GM23338 (cell line): ENCODE measurements around the gene MAST2. TPM values are rescaled to one million over a fixed set of nuclear protein-coding genes. Genes with fewer than 3 reads are reported as not detected.

Source experiments
- ATAC-seq: fragments of 200-7000 bp; cut with Tn5 transposase; 3 replicates; pipeline ENCODE4 v1.9.1; 2020
- DNase-seq: peaks from one replicate; pipeline ENCODE4 v3.0.0-alpha.2; 2015; ENCODE audit warnings: low spot score
- H2AFZ ChIP-seq: fragments of 200-600 bp; sonication (generic); 2 replicates; pipeline ENCODE4 v1.8.0; 2016; ENCODE audit warnings: antibody characterized with exemption, mild to moderate bottlenecking, moderate library complexity
- H3F3A ChIP-seq: fragments of 200-600 bp; sonication (generic); replicated peaks from 2 replicates; pipeline ENCODE4 v1.8.0; 2017; ENCODE audit warnings: antibody characterized with exemption, mixed run types, low read depth
- H3K27ac ChIP-seq: fragments of 200-600 bp; sonication (generic); 2 replicates; pipeline ENCODE4 v1.6.1; 2016; ENCODE audit warnings: low read depth
- H3K27me3 ChIP-seq: fragments of 200-600 bp; sonication (generic); 2 replicates; pipeline ENCODE4 v1.8.0; 2016; ENCODE audit warnings: mild to moderate bottlenecking, mixed run types, moderate library complexity; ENCODE audit not compliant: insufficient read depth
- H3K36me3 ChIP-seq: fragments of 200-600 bp; sonication (generic); 2 replicates; pipeline ENCODE4 v1.8.0; 2016; ENCODE audit warnings: mild to moderate bottlenecking; ENCODE audit not compliant: insufficient read depth
- H3K4me1 ChIP-seq: fragments of 200-600 bp; sonication (generic); 2 replicates; pipeline ENCODE4 v1.8.0; 2016; ENCODE audit warnings: mild to moderate bottlenecking, moderate library complexity; ENCODE audit not compliant: insufficient read depth
- H3K4me2 ChIP-seq: fragments of 200-600 bp; sonication (generic); 2 replicates; pipeline ENCODE4 v1.7.1; 2017; ENCODE audit warnings: mixed run types
- H3K4me3 ChIP-seq: fragments of 200-600 bp; sonication (generic); 2 replicates; pipeline ENCODE4 v1.6.1; 2016; ENCODE audit warnings: mixed run types
- H3K79me2 ChIP-seq: fragments of 200-600 bp; sonication (generic); replicated peaks from 2 replicates; pipeline ENCODE4 v1.8.0; 2017; ENCODE audit warnings: mild to moderate bottlenecking; ENCODE audit not compliant: insufficient read depth
- H3K9me2 ChIP-seq: fragments of 200-600 bp; sonication (generic); 2 replicates; pipeline ENCODE4 v1.8.0; 2017; ENCODE audit not compliant: insufficient read depth
- H4K20me1 ChIP-seq: fragments of 200-600 bp; sonication (generic); replicated peaks from 2 replicates; pipeline ENCODE4 v1.8.0; 2017; ENCODE audit warnings: mild to moderate bottlenecking; ENCODE audit not compliant: insufficient read depth
- H3K27ac Mint-ChIP-seq: 2 replicates; pipeline ENCODE4 v1.8.0; 2020; ENCODE audit warnings: inconsistent platforms, mild to moderate bottlenecking, moderate library complexity, mixed read lengths
- H3K27me3 Mint-ChIP-seq: 3 replicates; pipeline ENCODE4 v1.8.0; 2022; ENCODE audit warnings: low read depth, mild to moderate bottlenecking, moderate library complexity, mixed read lengths, inconsistent platforms; ENCODE audit not compliant: insufficient read depth, poor library complexity
- H3K36me3 Mint-ChIP-seq: 3 replicates; pipeline ENCODE4 v1.8.0; 2021; ENCODE audit warnings: low read depth, mild to moderate bottlenecking, inconsistent platforms, moderate library complexity, mixed read lengths
- H3K4me1 Mint-ChIP-seq: 3 replicates; pipeline ENCODE4 v1.8.0; 2020; ENCODE audit warnings: mild to moderate bottlenecking, inconsistent platforms, mixed read lengths
- H3K4me3 Mint-ChIP-seq: 3 replicates; pipeline ENCODE4 v1.8.0; 2021; ENCODE audit warnings: moderate library complexity, mild to moderate bottlenecking, inconsistent platforms, mixed read lengths
- H3K9me3 Mint-ChIP-seq: 3 replicates; pipeline ENCODE4 v1.8.0; 2020; ENCODE audit warnings: moderate library complexity, mild to moderate bottlenecking, inconsistent platforms, mixed read lengths
- EZH2phosphoT487 ChIP-seq: fragments of 200-600 bp; sonication (generic); IDR thresholded peaks from one replicate; pipeline ENCODE4 v1.8.1; 2018; ENCODE audit warnings: antibody characterized with exemption; ENCODE audit not compliant: unreplicated experiment
- JUNB ChIP-seq: IDR thresholded peaks from one replicate; pipeline ENCODE4 v1.6.1; 2016; ENCODE audit warnings: antibody characterized with exemption; ENCODE audit not compliant: unreplicated experiment
- NANOG ChIP-seq: IDR thresholded peaks from 2 replicates; pipeline ENCODE4 v1.6.1; 2016; ENCODE audit warnings: antibody characterized with exemption, borderline replicate concordance
- POLR2AphosphoS5 ChIP-seq: IDR thresholded peaks from 2 replicates; pipeline ENCODE4 v1.6.1; 2016; ENCODE audit warnings: antibody characterized with exemption, low read depth
- STAT1 ChIP-seq: IDR thresholded peaks from one replicate; pipeline ENCODE4 v1.6.1; 2016; ENCODE audit warnings: antibody characterized with exemption; ENCODE audit not compliant: unreplicated experiment
- ZNF114 ChIP-seq: fragments of 250-450 bp; sonication (Bioruptor Pico); IDR thresholded peaks from 2 replicates; pipeline ENCODE4 v1.5.0; 2020; ENCODE audit warnings: mild to moderate bottlenecking, moderate library complexity
- ZNF331 ChIP-seq: fragments of 250-450 bp; sonication (Bioruptor Pico); IDR thresholded peaks from 2 replicates; pipeline ENCODE4 v1.5.0; 2020; ENCODE audit warnings: low read depth, mild to moderate bottlenecking, moderate library complexity
- polyA plus RNA-seq: library from polyadenylated mRNA; unstranded; fragments of >200 nt; fragmentation: Nextera tagmentation; extraction: Ambion mirVana; gene quantifications from 2 replicates; pipeline ENCODE4 v1.2.1, GENCODE V29; 2016
- total RNA-seq: library from RNA; depleted of rRNA; stranded (reverse); fragments of >200 nt; shearing (Covaris generic); gene quantifications from 2 replicates; pipeline ENCODE4 v1.2.3, GENCODE V29; 2014
- TF ChIP-seq, protein P1 (sequence below), 2 experiments: fragments of 200-600 bp in 1 of 2; sonication (generic) in 1 of 2; conservative IDR thresholded peaks; 2 replicates each; pipeline versions ENCODE4 v1.5.1 to v1.6.1; 2016 to 2017; ENCODE audit warnings: antibody characterized with exemption in 2 of 2, low read depth in 2 of 2, mild to moderate bottlenecking in 2 of 2, moderate library complexity in 1 of 2
- TF ChIP-seq, protein P2 (sequence below): IDR thresholded peaks from one replicate; pipeline ENCODE4 v1.6.1; 2018; ENCODE audit warnings: antibody characterized with exemption; ENCODE audit not compliant: unreplicated experiment
- TF ChIP-seq, protein P3 (sequence below): IDR thresholded peaks from 2 replicates; pipeline ENCODE4 v1.6.1; 2016; ENCODE audit warnings: antibody characterized with exemption
- TF ChIP-seq, protein P4 (sequence below): fragments of 250-450 bp; sonication (Bioruptor Pico); IDR thresholded peaks from 2 replicates; pipeline ENCODE4 v1.5.0; 2020; ENCODE audit warnings: mild to moderate bottlenecking, moderate library complexity

MAST2 gene
- total and polyA plus RNA-seq, 2 experiments from 2014 or later, result 11.5 to 57.7 TPM

DNA sequence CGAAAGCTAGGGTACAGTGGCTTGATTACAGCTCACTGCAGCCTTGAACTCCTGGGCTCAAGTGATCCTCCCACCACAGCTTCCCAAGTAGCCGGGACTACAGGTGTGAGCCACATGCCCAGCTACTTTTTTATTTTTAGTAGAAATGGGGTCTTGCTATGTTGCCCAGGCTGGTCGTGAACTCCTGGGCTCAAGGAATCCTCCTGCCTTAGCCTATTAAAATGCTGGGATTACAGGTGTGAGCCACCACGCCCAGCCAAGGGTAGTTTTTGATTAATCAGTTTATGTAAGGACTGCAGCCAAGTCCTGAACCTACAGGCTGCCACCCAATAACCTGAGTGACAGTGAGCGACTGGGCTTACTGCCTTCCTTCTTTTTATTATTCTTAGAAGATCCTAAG, 240.7 kb downstream of the MAST2 start (continued):
- TF ChIP-seq, protein P1, sequence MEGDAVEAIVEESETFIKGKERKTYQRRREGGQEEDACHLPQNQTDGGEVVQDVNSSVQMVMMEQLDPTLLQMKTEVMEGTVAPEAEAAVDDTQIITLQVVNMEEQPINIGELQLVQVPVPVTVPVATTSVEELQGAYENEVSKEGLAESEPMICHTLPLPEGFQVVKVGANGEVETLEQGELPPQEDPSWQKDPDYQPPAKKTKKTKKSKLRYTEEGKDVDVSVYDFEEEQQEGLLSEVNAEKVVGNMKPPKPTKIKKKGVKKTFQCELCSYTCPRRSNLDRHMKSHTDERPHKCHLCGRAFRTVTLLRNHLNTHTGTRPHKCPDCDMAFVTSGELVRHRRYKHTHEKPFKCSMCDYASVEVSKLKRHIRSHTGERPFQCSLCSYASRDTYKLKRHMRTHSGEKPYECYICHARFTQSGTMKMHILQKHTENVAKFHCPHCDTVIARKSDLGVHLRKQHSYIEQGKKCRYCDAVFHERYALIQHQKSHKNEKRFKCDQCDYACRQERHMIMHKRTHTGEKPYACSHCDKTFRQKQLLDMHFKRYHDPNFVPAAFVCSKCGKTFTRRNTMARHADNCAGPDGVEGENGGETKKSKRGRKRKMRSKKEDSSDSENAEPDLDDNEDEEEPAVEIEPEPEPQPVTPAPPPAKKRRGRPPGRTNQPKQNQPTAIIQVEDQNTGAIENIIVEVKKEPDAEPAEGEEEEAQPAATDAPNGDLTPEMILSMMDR (conservative IDR thresholded peaks at IDR 0.05; ENCODE audit: low read depth in 2 of 2), result no peak
- TF ChIP-seq ZNF331 (no peak), ZNF114 (CRISPR knock-in tag) (no peak), POLR2AphosphoS5 (no peak), STAT1 (no peak), JUNB (no peak), EZH2phosphoT487 (no peak)
- TF ChIP-seq, protein P2, sequence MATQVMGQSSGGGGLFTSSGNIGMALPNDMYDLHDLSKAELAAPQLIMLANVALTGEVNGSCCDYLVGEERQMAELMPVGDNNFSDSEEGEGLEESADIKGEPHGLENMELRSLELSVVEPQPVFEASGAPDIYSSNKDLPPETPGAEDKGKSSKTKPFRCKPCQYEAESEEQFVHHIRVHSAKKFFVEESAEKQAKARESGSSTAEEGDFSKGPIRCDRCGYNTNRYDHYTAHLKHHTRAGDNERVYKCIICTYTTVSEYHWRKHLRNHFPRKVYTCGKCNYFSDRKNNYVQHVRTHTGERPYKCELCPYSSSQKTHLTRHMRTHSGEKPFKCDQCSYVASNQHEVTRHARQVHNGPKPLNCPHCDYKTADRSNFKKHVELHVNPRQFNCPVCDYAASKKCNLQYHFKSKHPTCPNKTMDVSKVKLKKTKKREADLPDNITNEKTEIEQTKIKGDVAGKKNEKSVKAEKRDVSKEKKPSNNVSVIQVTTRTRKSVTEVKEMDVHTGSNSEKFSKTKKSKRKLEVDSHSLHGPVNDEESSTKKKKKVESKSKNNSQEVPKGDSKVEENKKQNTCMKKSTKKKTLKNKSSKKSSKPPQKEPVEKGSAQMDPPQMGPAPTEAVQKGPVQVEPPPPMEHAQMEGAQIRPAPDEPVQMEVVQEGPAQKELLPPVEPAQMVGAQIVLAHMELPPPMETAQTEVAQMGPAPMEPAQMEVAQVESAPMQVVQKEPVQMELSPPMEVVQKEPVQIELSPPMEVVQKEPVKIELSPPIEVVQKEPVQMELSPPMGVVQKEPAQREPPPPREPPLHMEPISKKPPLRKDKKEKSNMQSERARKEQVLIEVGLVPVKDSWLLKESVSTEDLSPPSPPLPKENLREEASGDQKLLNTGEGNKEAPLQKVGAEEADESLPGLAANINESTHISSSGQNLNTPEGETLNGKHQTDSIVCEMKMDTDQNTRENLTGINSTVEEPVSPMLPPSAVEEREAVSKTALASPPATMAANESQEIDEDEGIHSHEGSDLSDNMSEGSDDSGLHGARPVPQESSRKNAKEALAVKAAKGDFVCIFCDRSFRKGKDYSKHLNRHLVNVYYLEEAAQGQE, result no peak
- TF ChIP-seq, protein P3, sequence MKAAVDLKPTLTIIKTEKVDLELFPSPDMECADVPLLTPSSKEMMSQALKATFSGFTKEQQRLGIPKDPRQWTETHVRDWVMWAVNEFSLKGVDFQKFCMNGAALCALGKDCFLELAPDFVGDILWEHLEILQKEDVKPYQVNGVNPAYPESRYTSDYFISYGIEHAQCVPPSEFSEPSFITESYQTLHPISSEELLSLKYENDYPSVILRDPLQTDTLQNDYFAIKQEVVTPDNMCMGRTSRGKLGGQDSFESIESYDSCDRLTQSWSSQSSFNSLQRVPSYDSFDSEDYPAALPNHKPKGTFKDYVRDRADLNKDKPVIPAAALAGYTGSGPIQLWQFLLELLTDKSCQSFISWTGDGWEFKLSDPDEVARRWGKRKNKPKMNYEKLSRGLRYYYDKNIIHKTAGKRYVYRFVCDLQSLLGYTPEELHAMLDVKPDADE, result no peak

DNA sequence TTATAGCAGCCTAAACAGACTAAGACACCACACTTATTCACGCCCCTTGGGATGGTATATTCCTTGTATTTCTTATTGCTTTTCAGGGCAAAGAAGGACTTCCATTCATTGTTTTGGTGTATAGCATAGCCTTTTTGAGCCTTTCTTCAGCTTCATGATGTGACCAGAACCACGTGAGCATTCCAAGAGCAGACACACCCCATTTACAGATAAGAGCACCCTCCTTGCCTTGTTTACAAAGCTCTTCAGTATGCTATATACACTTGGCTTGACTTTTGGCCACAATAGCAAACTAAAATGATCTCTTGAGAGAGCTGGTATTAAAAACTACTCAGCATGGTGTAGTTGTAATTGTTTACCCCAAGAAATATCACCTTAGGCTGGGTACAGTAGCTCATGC, 250.3 kb downstream of the MAST2 start:
- H3K4me2 ChIP-seq, result no peak overlapping the region
- no peak overlapping the region for H3K27ac ChIP-seq
- Mint-ChIP-seq H3K9me3 (peaks cover 4% of the 10 kb centered on the region; the same call in 2 of the 3 replicates), H3K36me3 (peaks cover 18% of the 10 kb centered on the region), H3K27ac (no peak overlapping the region), H3K4me1 (no peaks in the 10 kb centered on the region), H3K27me3 (peaks cover 3% of the 10 kb centered on the region), H3K4me3 (no peak overlapping the region)
- H3K4me3 ChIP-seq, result no peak overlapping the region
- H3K27me3 ChIP-seq, result no peaks in the 10 kb centered on the region
- H2AFZ ChIP-seq, result no peak overlapping the region
- H3K4me1 ChIP-seq, result no peaks in the 10 kb centered on the region
- ATAC-seq (no peak), DNase-seq (no peak)
- H3K9me2 ChIP-seq, result no peaks in the 10 kb centered on the region
- no peaks in the 10 kb centered on the region; the same call in 1 of the 2 replicates for H3K79me2 ChIP-seq
- no peaks in the 10 kb centered on the region for H3F3A ChIP-seq
- H3K36me3 ChIP-seq, result 0 out of 2 replicates have a peak, but pooled peaks cover 3% of the 10 kb centered on the region
- H4K20me1 ChIP-seq, result no peaks in the 10 kb centered on the region; the same call in none of the 2 replicates
- no peak for TF ChIP-seq EZH2phosphoT487
- TF ChIP-seq STAT1, result no peak
- TF ChIP-seq NANOG, result no peak
- TF ChIP-seq, protein P3, result no peak
- no peak for TF ChIP-seq ZNF114 (CRISPR knock-in tag)
- TF ChIP-seq, protein P4, sequence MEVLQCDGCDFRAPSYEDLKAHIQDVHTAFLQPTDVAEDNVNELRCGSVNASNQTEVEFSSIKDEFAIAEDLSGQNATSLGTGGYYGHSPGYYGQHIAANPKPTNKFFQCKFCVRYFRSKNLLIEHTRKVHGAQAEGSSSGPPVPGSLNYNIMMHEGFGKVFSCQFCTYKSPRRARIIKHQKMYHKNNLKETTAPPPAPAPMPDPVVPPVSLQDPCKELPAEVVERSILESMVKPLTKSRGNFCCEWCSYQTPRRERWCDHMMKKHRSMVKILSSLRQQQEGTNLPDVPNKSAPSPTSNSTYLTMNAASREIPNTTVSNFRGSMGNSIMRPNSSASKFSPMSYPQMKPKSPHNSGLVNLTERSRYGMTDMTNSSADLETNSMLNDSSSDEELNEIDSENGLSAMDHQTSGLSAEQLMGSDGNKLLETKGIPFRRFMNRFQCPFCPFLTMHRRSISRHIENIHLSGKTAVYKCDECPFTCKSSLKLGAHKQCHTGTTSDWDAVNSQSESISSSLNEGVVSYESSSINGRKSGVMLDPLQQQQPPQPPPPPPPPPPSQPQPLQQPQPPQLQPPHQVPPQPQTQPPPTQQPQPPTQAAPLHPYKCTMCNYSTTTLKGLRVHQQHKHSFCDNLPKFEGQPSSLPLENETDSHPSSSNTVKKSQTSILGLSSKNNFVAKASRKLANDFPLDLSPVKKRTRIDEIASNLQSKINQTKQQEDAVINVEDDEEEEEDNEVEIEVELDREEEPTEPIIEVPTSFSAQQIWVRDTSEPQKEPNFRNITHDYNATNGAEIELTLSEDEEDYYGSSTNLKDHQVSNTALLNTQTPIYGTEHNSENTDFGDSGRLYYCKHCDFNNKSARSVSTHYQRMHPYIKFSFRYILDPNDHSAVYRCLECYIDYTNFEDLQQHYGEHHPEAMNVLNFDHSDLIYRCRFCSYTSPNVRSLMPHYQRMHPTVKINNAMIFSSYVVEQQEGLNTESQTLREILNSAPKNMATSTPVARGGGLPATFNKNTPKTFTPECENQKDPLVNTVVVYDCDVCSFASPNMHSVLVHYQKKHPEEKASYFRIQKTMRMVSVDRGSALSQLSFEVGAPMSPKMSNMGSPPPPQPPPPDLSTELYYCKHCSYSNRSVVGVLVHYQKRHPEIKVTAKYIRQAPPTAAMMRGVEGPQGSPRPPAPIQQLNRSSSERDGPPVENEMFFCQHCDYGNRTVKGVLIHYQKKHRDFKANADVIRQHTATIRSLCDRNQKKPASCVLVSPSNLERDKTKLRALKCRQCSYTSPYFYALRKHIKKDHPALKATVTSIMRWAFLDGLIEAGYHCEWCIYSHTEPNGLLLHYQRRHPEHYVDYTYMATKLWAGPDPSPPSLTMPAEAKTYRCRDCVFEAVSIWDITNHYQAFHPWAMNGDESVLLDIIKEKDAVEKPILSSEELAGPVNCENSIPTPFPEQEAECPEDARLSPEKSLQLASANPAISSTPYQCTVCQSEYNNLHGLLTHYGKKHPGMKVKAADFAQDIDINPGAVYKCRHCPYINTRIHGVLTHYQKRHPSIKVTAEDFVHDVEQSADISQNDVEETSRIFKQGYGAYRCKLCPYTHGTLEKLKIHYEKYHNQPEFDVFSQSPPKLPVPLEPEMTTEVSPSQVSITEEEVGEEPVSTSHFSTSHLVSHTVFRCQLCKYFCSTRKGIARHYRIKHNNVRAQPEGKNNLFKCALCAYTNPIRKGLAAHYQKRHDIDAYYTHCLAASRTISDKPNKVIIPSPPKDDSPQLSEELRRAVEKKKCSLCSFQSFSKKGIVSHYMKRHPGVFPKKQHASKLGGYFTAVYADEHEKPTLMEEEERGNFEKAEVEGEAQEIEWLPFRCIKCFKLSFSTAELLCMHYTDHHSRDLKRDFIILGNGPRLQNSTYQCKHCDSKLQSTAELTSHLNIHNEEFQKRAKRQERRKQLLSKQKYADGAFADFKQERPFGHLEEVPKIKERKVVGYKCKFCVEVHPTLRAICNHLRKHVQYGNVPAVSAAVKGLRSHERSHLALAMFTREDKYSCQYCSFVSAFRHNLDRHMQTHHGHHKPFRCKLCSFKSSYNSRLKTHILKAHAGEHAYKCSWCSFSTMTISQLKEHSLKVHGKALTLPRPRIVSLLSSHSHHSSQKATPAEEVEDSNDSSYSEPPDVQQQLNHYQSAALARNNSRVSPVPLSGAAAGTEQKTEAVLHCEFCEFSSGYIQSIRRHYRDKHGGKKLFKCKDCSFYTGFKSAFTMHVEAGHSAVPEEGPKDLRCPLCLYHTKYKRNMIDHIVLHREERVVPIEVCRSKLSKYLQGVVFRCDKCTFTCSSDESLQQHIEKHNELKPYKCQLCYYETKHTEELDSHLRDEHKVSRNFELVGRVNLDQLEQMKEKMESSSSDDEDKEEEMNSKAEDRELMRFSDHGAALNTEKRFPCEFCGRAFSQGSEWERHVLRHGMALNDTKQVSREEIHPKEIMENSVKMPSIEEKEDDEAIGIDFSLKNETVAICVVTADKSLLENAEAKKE (CRISPR knock-in tag), result no peak
- no peak for TF ChIP-seq ZNF331
